ENCODE results near the gene TBX3. TPM values are rescaled to one million over a fixed set of nuclear protein-coding genes. Genes with fewer than 3 reads are reported as not detected.

The TBX3 gene
- polyA plus RNA-seq, 1 of the 3 experiments (the other 2 are of a cell fraction): 10.2 TPM

DNA sequence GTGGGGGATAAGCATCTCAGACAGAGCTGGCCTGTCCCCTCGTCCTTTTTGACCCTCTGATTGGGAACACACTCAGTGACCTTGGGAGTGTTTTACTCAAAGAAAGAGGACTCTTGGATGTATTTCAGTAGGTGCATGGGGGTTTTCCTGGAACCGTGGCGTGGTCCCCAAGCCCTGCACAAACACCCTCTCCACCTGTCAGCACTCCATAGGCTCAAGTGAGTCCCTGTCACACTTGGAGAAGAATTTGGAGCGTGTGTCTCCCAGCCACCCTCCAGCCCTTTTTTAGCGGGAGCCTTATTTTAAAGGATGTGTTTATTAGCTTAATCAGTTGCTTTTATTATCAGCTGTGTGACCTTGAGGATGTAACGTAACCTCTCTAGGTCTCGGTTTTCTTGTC lies 37.3 kb upstream of the TBX3 start (continued):
- TF ChIP-seq, protein P1, sequence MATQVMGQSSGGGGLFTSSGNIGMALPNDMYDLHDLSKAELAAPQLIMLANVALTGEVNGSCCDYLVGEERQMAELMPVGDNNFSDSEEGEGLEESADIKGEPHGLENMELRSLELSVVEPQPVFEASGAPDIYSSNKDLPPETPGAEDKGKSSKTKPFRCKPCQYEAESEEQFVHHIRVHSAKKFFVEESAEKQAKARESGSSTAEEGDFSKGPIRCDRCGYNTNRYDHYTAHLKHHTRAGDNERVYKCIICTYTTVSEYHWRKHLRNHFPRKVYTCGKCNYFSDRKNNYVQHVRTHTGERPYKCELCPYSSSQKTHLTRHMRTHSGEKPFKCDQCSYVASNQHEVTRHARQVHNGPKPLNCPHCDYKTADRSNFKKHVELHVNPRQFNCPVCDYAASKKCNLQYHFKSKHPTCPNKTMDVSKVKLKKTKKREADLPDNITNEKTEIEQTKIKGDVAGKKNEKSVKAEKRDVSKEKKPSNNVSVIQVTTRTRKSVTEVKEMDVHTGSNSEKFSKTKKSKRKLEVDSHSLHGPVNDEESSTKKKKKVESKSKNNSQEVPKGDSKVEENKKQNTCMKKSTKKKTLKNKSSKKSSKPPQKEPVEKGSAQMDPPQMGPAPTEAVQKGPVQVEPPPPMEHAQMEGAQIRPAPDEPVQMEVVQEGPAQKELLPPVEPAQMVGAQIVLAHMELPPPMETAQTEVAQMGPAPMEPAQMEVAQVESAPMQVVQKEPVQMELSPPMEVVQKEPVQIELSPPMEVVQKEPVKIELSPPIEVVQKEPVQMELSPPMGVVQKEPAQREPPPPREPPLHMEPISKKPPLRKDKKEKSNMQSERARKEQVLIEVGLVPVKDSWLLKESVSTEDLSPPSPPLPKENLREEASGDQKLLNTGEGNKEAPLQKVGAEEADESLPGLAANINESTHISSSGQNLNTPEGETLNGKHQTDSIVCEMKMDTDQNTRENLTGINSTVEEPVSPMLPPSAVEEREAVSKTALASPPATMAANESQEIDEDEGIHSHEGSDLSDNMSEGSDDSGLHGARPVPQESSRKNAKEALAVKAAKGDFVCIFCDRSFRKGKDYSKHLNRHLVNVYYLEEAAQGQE (IDR thresholded peaks at IDR 0.05; ENCODE audit: low read depth, low read length): no peak
- TF ChIP-seq MXI1 (IDR thresholded peaks at IDR 0.05; ENCODE audit: low read depth, low read length) (no peak), POLR2AphosphoS5 (IDR thresholded peaks at IDR 0.05; ENCODE audit: low read depth, low read length) (no peak), IRF3 (IDR thresholded peaks at IDR 0.05; ENCODE audit: low read depth, low read length) (no peak), NRF1 (IDR thresholded peaks at IDR 0.05; ENCODE audit: low read depth, low read length) (no peak)

DNA sequence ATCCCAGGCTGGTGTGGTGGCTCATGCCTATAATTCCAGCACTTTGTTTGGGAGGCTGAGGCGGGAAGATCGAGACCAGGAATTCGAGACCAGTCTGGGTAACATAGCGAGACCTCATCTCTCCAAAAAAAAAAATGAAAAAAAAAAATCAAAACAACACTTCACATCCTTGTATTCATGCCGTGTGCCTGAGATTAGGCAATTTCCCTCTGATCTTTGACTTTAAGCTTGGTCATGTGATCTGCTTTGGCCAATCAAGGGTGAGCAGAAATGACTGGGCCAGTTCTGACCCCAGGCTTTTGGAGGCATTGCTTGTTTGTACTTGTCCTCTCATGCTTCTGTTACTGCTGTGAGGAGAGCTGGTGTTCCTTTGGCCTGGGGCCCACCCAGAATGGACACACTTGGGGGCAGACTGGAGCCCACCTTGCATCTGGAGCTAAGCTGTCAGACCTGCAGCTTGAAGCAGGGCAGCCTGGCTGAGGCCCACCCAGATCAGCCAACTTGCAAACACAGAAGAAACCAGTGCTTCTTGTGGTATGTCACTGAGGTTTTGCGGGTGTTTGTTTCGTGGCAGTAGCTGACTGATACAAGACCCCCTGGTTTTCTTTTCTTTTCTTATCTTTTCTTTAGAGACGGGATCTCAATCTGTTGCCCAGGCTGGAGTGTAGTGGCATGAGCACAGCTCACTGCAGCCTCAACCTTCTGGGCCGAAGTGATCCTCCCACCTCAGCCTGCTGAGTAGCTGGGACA lies 29.7 kb upstream of the TBX3 start:
- Histone ChIP-seq H3K27me3 (ENCODE audit: insufficient read depth) (no peaks in the 10 kb centered on the region; the same call in 1 of the 2 replicates), H3K9me2 (no peaks in the 10 kb centered on the region), H3K79me2 (ENCODE audit: insufficient read depth) (no peaks in the 10 kb centered on the region), H3F3A (replicated peaks; ENCODE audit: insufficient read depth) (no peaks in the 10 kb centered on the region), H3K9ac (no peak overlapping the region), H2AFZ (ENCODE audit: low read depth) (no peak overlapping the region), H3K27ac (ENCODE audit: low read depth in 2 of 2, low read length in 1 of 2) (no peak overlapping the region), H3K4me1 (ENCODE audit: control insufficient read depth in 1 of 2, insufficient read depth in 2 of 2, low read depth in 1 of 2, low read length in 1 of 2) (no peaks in the 10 kb centered on the region), H4K20me1 (ENCODE audit: insufficient read depth) (no peaks in the 10 kb centered on the region), H3K36me3 (replicated peaks in 1 of 2; ENCODE audit: control insufficient read depth in 1 of 2, insufficient read depth in 2 of 2, low read length in 1 of 2) (no peaks in the 10 kb centered on the region), H3K9me3 (no peaks in the 10 kb centered on the region), H3K4me2 (no peak overlapping the region), H3K4me3 (ENCODE audit: low read depth in 2 of 2, low read length in 1 of 2) (no peak overlapping the region)
- WGBS (ENCODE audit: low lambda C conversion rate): 81% methylated on average over 9 of the region's 9 CpGs
- TF ChIP-seq RFX5 (IDR thresholded peaks at IDR 0.05; ENCODE audit: low read length) (no peak), TCF12 (IDR thresholded peaks at IDR 0.05) (no peak), MXI1 (IDR thresholded peaks at IDR 0.05; ENCODE audit: low read depth, low read length) (no peak), EZH2phosphoT487 (IDR thresholded peaks at IDR 0.05; ENCODE audit: borderline replicate concordance, low read depth) (no peak)
- ChIA-PET CTCF (no interaction called here), POLR2A (interaction anchor here (0.7 to 1.3 kb wide), 2 partner anchors 10 to 38 kb away, joined by 4 to 5 read pairs; no protein-coding TSS in a partner anchor)
- DNase-seq: no peak

DNA sequence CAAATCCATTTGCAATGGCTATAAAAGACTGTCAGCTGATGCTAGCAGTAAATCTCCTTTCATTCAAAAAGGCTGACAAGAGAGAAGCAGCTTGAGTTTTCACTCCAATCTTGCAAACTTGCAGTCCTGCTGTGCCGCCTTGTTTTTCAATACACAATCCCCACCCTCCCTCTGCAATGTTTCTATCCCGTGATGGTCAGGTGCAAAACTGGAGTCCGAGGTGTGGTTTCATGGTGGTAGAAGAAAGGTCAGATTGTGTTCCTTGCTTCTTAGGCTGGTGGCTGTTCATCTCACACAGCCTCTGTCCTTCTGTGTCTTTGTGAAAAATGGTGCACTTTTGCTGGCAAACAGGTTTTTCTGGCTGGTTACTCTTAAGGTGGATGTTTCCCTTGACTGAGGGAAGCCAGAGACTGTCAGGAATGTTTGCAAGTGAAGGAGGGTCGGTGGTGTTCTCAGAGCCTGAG lies 27.7 kb upstream of the TBX3 start:
- no peak overlapping the region for H3K27ac ChIP-seq (ENCODE audit: low read depth in 2 of 2, low read length in 1 of 2)
- H3K9me3 ChIP-seq: no peaks in the 10 kb centered on the region
- no peak overlapping the region for H2AFZ ChIP-seq (ENCODE audit: low read depth)
- H3F3A ChIP-seq (replicated peaks; ENCODE audit: insufficient read depth): no peaks in the 10 kb centered on the region
- no peaks in the 10 kb centered on the region for H3K36me3 ChIP-seq (replicated peaks in 1 of 2; ENCODE audit: control insufficient read depth in 1 of 2, insufficient read depth in 2 of 2, low read length in 1 of 2)
- H3K4me1 ChIP-seq (ENCODE audit: control insufficient read depth in 1 of 2, insufficient read depth in 2 of 2, low read depth in 1 of 2, low read length in 1 of 2): no peaks in the 10 kb centered on the region
- no peaks in the 10 kb centered on the region; the same call in 1 of the 2 replicates for H3K27me3 ChIP-seq (ENCODE audit: insufficient read depth)
- H4K20me1 ChIP-seq (ENCODE audit: insufficient read depth): no peaks in the 10 kb centered on the region
- ChIA-PET CTCF (no interaction called here), POLR2A (no interaction called here)
- no peak overlapping the region for H3K4me3 ChIP-seq (ENCODE audit: low read depth in 2 of 2, low read length in 1 of 2)
- no peaks in the 10 kb centered on the region for H3K79me2 ChIP-seq (ENCODE audit: insufficient read depth)
- TF ChIP-seq RCOR1 (IDR thresholded peaks at IDR 0.05; ENCODE audit: low read length) (no peak), MXI1 (IDR thresholded peaks at IDR 0.05; ENCODE audit: low read depth, low read length) (no peak), IRF3 (IDR thresholded peaks at IDR 0.05; ENCODE audit: low read depth, low read length) (no peak)
- 37% methylated on average over 4 of the region's 4 CpGs for WGBS (ENCODE audit: low lambda C conversion rate)
- H3K9me2 ChIP-seq: no peaks in the 10 kb centered on the region
- no peak for DNase-seq
- no peak overlapping the region for H3K9ac ChIP-seq
- no peak overlapping the region for H3K4me2 ChIP-seq
